Bronchial epithelial cell (primary cell): ENCODE data around the gene CTAG1B. TPM values are rescaled to one million over a fixed set of nuclear protein-coding genes. Genes with fewer than 3 reads are reported as not detected.
"Not testable (repeated sequence)": the region's sequence is repeated elsewhere in the genome, so short reads cannot be mapped to it uniquely, and the experiment has no call there.

Experiments
- DNase-seq: peaks from one replicate; pipeline ENCODE4 v3.0.0-alpha.2; 2010; ENCODE audit warnings: low read depth
- FAIRE-seq: peaks from 2 replicates; lab custom pipeline; 2011; peaks lifted over from hg19 to GRCh38; lab: Jason Lieb, UNC
- H3K27me3 ChIP-seq: 2 replicates; pipeline ENCODE4 v1.5.1; 2011; ENCODE audit warnings: low read length; ENCODE audit not compliant: control insufficient read depth, insufficient read depth
- H3K36me3 ChIP-seq: 2 replicates; pipeline ENCODE4 v1.5.1; 2011; ENCODE audit warnings: low read length; ENCODE audit not compliant: control insufficient read depth, insufficient read depth
- H3K4me3 ChIP-seq: 2 replicates; pipeline ENCODE4 v1.5.1; 2011; ENCODE audit warnings: mild to moderate bottlenecking, low read depth, low read length, control low read depth
- total RNA-seq: library from RNA; depleted of rRNA; stranded (reverse); fragments of >200 nt; gene quantifications from 2 replicates; pipeline ENCODE4 v1.2.1, GENCODE V29; 2014
- TF ChIP-seq, protein P1 (sequence below): IDR thresholded peaks from 2 replicates; pipeline ENCODE4 v1.5.1; 2011; ENCODE audit warnings: mild to moderate bottlenecking, moderate library complexity, low read length, control low read depth, inconsistent platforms; ENCODE audit not compliant: insufficient read depth, severe bottlenecking

Gene CTAG1B
- total RNA-seq, 1 donor from 2014 or later, result not detected

- no peak for FAIRE-seq
- no peak overlapping the region for H3K4me3 ChIP-seq
- no peaks in the 10 kb centered on the region for H3K36me3 ChIP-seq
- no peak for DNase-seq
- TF ChIP-seq, protein P1, sequence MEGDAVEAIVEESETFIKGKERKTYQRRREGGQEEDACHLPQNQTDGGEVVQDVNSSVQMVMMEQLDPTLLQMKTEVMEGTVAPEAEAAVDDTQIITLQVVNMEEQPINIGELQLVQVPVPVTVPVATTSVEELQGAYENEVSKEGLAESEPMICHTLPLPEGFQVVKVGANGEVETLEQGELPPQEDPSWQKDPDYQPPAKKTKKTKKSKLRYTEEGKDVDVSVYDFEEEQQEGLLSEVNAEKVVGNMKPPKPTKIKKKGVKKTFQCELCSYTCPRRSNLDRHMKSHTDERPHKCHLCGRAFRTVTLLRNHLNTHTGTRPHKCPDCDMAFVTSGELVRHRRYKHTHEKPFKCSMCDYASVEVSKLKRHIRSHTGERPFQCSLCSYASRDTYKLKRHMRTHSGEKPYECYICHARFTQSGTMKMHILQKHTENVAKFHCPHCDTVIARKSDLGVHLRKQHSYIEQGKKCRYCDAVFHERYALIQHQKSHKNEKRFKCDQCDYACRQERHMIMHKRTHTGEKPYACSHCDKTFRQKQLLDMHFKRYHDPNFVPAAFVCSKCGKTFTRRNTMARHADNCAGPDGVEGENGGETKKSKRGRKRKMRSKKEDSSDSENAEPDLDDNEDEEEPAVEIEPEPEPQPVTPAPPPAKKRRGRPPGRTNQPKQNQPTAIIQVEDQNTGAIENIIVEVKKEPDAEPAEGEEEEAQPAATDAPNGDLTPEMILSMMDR, result no peak
- H3K27me3 ChIP-seq, result peaks cover 1% of the 10 kb centered on the region
These were observed 33.9 kb upstream of the CTAG1B start for GRCh38 chrX:154653048-154653401.

GRCh38 chrX:154652311-154653047, 33.4 kb upstream of the CTAG1B start:
- DNase-seq, result no peak
- TF ChIP-seq, protein P1, result no peak

DNA sequence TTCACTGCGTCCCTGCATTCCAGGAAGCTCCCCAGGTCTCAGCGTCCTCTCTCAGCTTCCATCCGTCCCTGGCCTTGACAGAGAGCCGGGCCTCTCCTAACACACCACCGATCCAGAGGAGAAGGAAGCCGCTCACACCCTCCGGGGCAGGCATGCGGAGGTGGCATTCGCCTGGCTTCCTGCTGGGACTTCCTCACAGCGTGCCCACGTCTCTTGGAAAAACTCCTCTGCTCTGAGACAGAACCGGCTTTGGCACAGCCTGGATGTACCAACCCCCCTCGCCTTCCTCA, 31.1 kb upstream of the CTAG1B start:
- H3K4me3 ChIP-seq, result no peak overlapping the region
- DNase-seq (no peak), FAIRE-seq (no peak)
- no peaks in the 10 kb centered on the region for H3K27me3 ChIP-seq
- H3K36me3 ChIP-seq, result no peaks in the 10 kb centered on the region
- TF ChIP-seq, protein P1, result no peak

More at GRCh38 chrX:154652311-154653047, 33.4 kb upstream of the CTAG1B start:
- FAIRE-seq, result no peak
- Histone ChIP-seq H3K4me3 (no peak overlapping the region), H3K36me3 (no peaks in the 10 kb centered on the region), H3K27me3 (peaks cover 1% of the 10 kb centered on the region)

GRCh38 chrX:154649503-154650220, 30.6 kb upstream of the CTAG1B start:
- H3K27me3 ChIP-seq, result no peaks in the 10 kb centered on the region
- DNase-seq (no peak), FAIRE-seq (no peak)
- no peak overlapping the region for H3K4me3 ChIP-seq
- TF ChIP-seq, protein P1, result no peak
- no peaks in the 10 kb centered on the region for H3K36me3 ChIP-seq

- no peaks in the 10 kb centered on the region for H3K36me3 ChIP-seq
- no peak for FAIRE-seq
- no peak for DNase-seq
- H3K27me3 ChIP-seq, result no peaks in the 10 kb centered on the region
- H3K4me3 ChIP-seq, result no peak overlapping the region
- TF ChIP-seq, protein P1, result no peak
These were observed 29.8 kb upstream of the CTAG1B start for GRCh38 chrX:154648931-154649330.

- H3K36me3 ChIP-seq, H3K4me3 ChIP-seq, H3K27me3 ChIP-seq, DNase-seq: not testable (repeated sequence)
- peak; percentile 87 for FAIRE-seq
These were observed 26.8 kb upstream of the CTAG1B start for GRCh38 chrX:154645745-154646378.

DNA sequence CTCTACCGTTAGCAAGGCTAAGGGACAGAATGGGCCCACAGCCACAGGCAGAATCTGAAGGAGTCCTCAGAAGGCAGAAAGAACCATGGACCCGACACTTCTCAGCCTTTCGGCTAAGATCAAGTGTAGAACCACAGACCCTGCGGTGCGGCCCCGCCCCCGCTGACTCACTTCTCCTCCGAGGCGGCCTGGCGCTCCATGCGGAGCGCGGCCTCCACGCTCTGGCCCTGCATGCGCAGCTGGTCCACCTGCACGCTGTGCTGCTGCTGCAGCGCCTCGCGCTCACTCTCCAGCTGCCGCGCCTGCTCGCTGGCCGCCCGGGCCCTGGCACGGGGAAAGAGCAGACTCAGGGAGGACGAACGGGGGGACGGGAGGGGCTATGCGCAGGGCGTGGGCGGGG, 24.6 kb upstream of the CTAG1B start:
- H3K4me3 ChIP-seq, H3K27me3 ChIP-seq, H3K36me3 ChIP-seq, FAIRE-seq, DNase-seq: not testable (repeated sequence)

- H3K27me3 ChIP-seq, H3K36me3 ChIP-seq, H3K4me3 ChIP-seq, DNase-seq, FAIRE-seq: not testable (repeated sequence)
These were observed 22.7 kb upstream of the CTAG1B start for GRCh38 chrX:154641740-154642139.

- H3K27me3 ChIP-seq, DNase-seq, FAIRE-seq, H3K4me3 ChIP-seq, H3K36me3 ChIP-seq: not testable (repeated sequence)
These were observed 14.6 kb upstream of the CTAG1B start for GRCh38 chrX:154633661-154634060.
